ENCODE measurements around the gene KLHL13.

- TF ChIP-seq, protein P1, sequence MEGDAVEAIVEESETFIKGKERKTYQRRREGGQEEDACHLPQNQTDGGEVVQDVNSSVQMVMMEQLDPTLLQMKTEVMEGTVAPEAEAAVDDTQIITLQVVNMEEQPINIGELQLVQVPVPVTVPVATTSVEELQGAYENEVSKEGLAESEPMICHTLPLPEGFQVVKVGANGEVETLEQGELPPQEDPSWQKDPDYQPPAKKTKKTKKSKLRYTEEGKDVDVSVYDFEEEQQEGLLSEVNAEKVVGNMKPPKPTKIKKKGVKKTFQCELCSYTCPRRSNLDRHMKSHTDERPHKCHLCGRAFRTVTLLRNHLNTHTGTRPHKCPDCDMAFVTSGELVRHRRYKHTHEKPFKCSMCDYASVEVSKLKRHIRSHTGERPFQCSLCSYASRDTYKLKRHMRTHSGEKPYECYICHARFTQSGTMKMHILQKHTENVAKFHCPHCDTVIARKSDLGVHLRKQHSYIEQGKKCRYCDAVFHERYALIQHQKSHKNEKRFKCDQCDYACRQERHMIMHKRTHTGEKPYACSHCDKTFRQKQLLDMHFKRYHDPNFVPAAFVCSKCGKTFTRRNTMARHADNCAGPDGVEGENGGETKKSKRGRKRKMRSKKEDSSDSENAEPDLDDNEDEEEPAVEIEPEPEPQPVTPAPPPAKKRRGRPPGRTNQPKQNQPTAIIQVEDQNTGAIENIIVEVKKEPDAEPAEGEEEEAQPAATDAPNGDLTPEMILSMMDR (IDR thresholded peaks at IDR 0.05; ENCODE audit: low read depth, low read length, poor library complexity, severe bottlenecking) = no peak
- no peak for TF ChIP-seq EZH2phosphoT487 (IDR thresholded peaks at IDR 0.05; ENCODE audit: borderline replicate concordance, low read length)
These were observed 120.2 kb downstream of the KLHL13 start for GRCh38 chrX:117996408-117996807.

Data from DOHH2 (cell line).